Common myeloid progenitor, CD34-positive (primary cell): ENCODE results near the gene PLCXD1.
"Not testable (repeated sequence)": the region's sequence is repeated elsewhere in the genome, so short reads cannot be mapped to it uniquely, and the experiment has no call there.

Experiments
- CTCF ChIA-PET: fragments of 350-600 bp; sonication (Branson Sonifier 250); formaldehyde crosslinking; loops from one replicate; lab custom pipeline; 2021; ENCODE audit warnings: antibody characterized with exemption; lab: Charles Lee
- POLR2A ChIA-PET: fragments of 350-600 bp; sonication (Branson Sonifier 250); formaldehyde crosslinking; loops from one replicate; lab custom pipeline; 2021; ENCODE audit warnings: antibody characterized with exemption; lab: Charles Lee
- DNase-seq, 3 donors: peaks; one replicate each; pipeline versions ENCODE4 v3.0.0 to v3.0.0-alpha.2; 2013
- H3K27ac ChIP-seq, 2 experiments: 1 replicate in 1 of 2; 2 replicates in 1 of 2; pipeline ENCODE4 v1.7.0; 2013; ENCODE audit warnings: inconsistent platforms in 2 of 2, low read length in 2 of 2, mild to moderate bottlenecking in 2 of 2, low read depth in 1 of 2, moderate library complexity in 1 of 2; ENCODE audit not compliant: severe bottlenecking in 2 of 2, insufficient read depth in 1 of 2, poor library complexity in 1 of 2
- H3K27me3 ChIP-seq, 5 experiments: replicated peaks in 2 of 5; 1 replicate in 3 of 5; 2 replicates in 2 of 5; pipeline versions ENCODE4 v1.6.1 to v1.7.0; 2013; ENCODE audit warnings: low read length in 4 of 5, mild to moderate bottlenecking in 2 of 5, moderate library complexity in 2 of 5, inconsistent platforms in 1 of 5; ENCODE audit not compliant: insufficient read depth in 5 of 5, control insufficient read depth in 4 of 5
- H3K36me3 ChIP-seq, 4 experiments: 1 replicate in 2 of 4; 2 replicates in 2 of 4; pipeline versions ENCODE4 v1.6.1 to v1.7.0; 2013; ENCODE audit warnings: low read length in 3 of 4, control low read depth in 1 of 4, mild to moderate bottlenecking in 1 of 4; ENCODE audit not compliant: control insufficient read depth in 4 of 4, insufficient read depth in 4 of 4
- H3K4me1 ChIP-seq, 4 experiments: 1 replicate in 3 of 4; 2 replicates in 1 of 4; pipeline versions ENCODE4 v1.6.1 to v1.7.1; 2013; ENCODE audit warnings: low read length in 3 of 4, mild to moderate bottlenecking in 3 of 4, control low read depth in 1 of 4, inconsistent platforms in 1 of 4, moderate library complexity in 1 of 4; ENCODE audit not compliant: control insufficient read depth in 4 of 4, insufficient read depth in 4 of 4; ENCODE audit errors: control extremely low read depth in 1 of 4
- H3K4me3 ChIP-seq, 7 experiments: 1 replicate in 4 of 7; 2 replicates in 3 of 7; pipeline versions ENCODE4 v1.5.1 to v1.7.0; 2013; ENCODE audit warnings: mild to moderate bottlenecking in 7 of 7, low read length in 6 of 7, moderate library complexity in 6 of 7, inconsistent platforms in 2 of 7, low read depth in 2 of 7, control low read depth in 1 of 7; ENCODE audit not compliant: insufficient read depth in 4 of 7, control insufficient read depth in 1 of 7; ENCODE audit errors: extremely low read depth in 1 of 7
- H3K9me3 ChIP-seq, 5 experiments: 1 replicate in 4 of 5; 2 replicates in 1 of 5; pipeline versions ENCODE4 v1.6.1 to v1.7.1; 2013; ENCODE audit warnings: low read length in 4 of 5, mild to moderate bottlenecking in 2 of 5, inconsistent platforms in 1 of 5, low read depth in 1 of 5, moderate library complexity in 1 of 5; ENCODE audit not compliant: control insufficient read depth in 4 of 5, insufficient read depth in 2 of 5; ENCODE audit errors: control extremely low read depth in 1 of 5
- WGBS: methylation state at CpG from one replicate; pipeline ENCODE4 v1.1.5; 2013; ENCODE audit not compliant: insufficient coverage; 5-methylcytosine and 5-hydroxymethylcytosine counted together

PLCXD1 gene

GRCh38 chrX:264006-264405 is 17.2 kb upstream of the PLCXD1 start:
- DNase-seq, POLR2A ChIA-PET, H3K4me3 ChIP-seq, H3K9me3 ChIP-seq, H3K27ac ChIP-seq, CTCF ChIA-PET, H3K36me3 ChIP-seq, H3K27me3 ChIP-seq, H3K4me1 ChIP-seq: not testable (repeated sequence)
- WGBS, result 96% methylated on average over 16 of the region's 16 CpGs

- Histone ChIP-seq H3K27ac (no peak overlapping the region), H3K27me3 (no peaks in the 10 kb centered on the region), H3K36me3 (no peaks in the 10 kb centered on the region), H3K9me3 (no peaks in the 10 kb centered on the region), H3K4me3 (no peak overlapping the region), H3K4me1 (peaks cover 0 to 6% (median 0%) of the 10 kb centered on the region in 4 experiments)
- ChIA-PET POLR2A (no interaction called here), CTCF (no interaction called here)
- WGBS, result 93% methylated on average over 14 of the region's 16 CpGs
- no peak for DNase-seq
These were observed 16.3 kb upstream of the PLCXD1 start for GRCh38 chrX:264634-265455.

- 71% methylated on average over 5 of the region's 8 CpGs for WGBS
These were observed 15.7 kb upstream of the PLCXD1 start for GRCh38 chrX:265502-265901.

GRCh38 chrX:267771-268261 is 13.4 kb upstream of the PLCXD1 start:
- H3K4me3 ChIP-seq, result no peak overlapping the region
- WGBS, result 94% methylated on average over 30 of the region's 33 CpGs
- H3K4me1 ChIP-seq, result no peaks in the 10 kb centered on the region
- ChIA-PET POLR2A (no interaction called here), CTCF (no interaction called here)
- no peak overlapping the region for H3K27ac ChIP-seq
- no peaks in the 10 kb centered on the region for H3K27me3 ChIP-seq
- no peaks in the 10 kb centered on the region for H3K36me3 ChIP-seq
- DNase-seq, result no peak
- H3K9me3 ChIP-seq, result no peaks in the 10 kb centered on the region

More at GRCh38 chrX:265502-265901, 15.7 kb upstream of the PLCXD1 start:
- ChIA-PET CTCF (no interaction called here), POLR2A (no interaction called here)
- H3K36me3 ChIP-seq, result no peaks in the 10 kb centered on the region
- H3K9me3 ChIP-seq, result no peaks in the 10 kb centered on the region
- H3K27ac ChIP-seq, result no peak overlapping the region
- H3K4me1 ChIP-seq, result peaks cover 0 to 6% (median 0%) of the 10 kb centered on the region in 4 experiments
- no peak overlapping the region for H3K4me3 ChIP-seq
- no peaks in the 10 kb centered on the region for H3K27me3 ChIP-seq
- DNase-seq, result no peak

GRCh38 chrX:270848-271367 is 10.3 kb upstream of the PLCXD1 start:
- H3K9me3 ChIP-seq, result no peaks in the 10 kb centered on the region
- H3K4me3 ChIP-seq, result no peak overlapping the region
- ChIA-PET POLR2A (no interaction called here), CTCF (no interaction called here)
- H3K27me3 ChIP-seq, result no peaks in the 10 kb centered on the region
- H3K36me3 ChIP-seq, result no peaks in the 10 kb centered on the region
- WGBS, result 92% methylated on average over 17 of the region's 21 CpGs
- peaks cover 0 to 11% (median 8%) of the 10 kb centered on the region in 4 experiments for H3K4me1 ChIP-seq
- DNase-seq, result no peak
- H3K27ac ChIP-seq, result no peak overlapping the region

- 5% methylated on average over 6 of the region's 16 CpGs for WGBS
- peaks cover 2 to 36% (median 27%) of the 10 kb centered on the region in 4 experiments for H3K4me1 ChIP-seq
- H3K27me3 ChIP-seq, result no peaks in the 10 kb centered on the region
- DNase-seq, result peak; percentile 83 to 95 (median 91)
- no peaks in the 10 kb centered on the region for H3K9me3 ChIP-seq
- no peaks in the 10 kb centered on the region for H3K36me3 ChIP-seq
- peak overlapping the region in 1 of 2 experiments; percentile 68 for H3K27ac ChIP-seq
- POLR2A ChIA-PET, result no interaction called here
- CTCF ChIA-PET, result no interaction called here
- H3K4me3 ChIP-seq, result peak overlapping the region; percentile 69 to 98 (median 85)
These were observed 6.2 kb upstream of the PLCXD1 start for GRCh38 chrX:274904-275475.

- H3K27me3 ChIP-seq, result no peaks in the 10 kb centered on the region
- POLR2A ChIA-PET, result no interaction called here
- peak overlapping the region; percentile 69 to 98 (median 85) for H3K4me3 ChIP-seq
- no peak for DNase-seq
- no peaks in the 10 kb centered on the region for H3K36me3 ChIP-seq
- H3K9me3 ChIP-seq, result no peaks in the 10 kb centered on the region
- CTCF ChIA-PET, result no interaction called here
- H3K27ac ChIP-seq, result peak overlapping the region in 1 of 2 experiments; percentile 68
- H3K4me1 ChIP-seq, result peaks cover 2 to 37% (median 28%) of the 10 kb centered on the region in 4 experiments
- 17% methylated on average over 27 of the region's 32 CpGs for WGBS
These were observed 5.7 kb upstream of the PLCXD1 start for GRCh38 chrX:275476-275966.
